Smooth muscle cell (in vitro differentiated cells): Measurements from ENCODE around the gene COL3A1. TPM values are rescaled to one million over a fixed set of nuclear protein-coding genes. Genes with fewer than 3 reads are reported as not detected.
A peak's percentile ranks its signal among the peaks of the same experiment; 100 is the strongest.

Experiments
- DNase-seq: peaks from one replicate; lab custom pipeline; 2025; ENCODE audit not compliant: unreplicated experiment; lab: John Stamatoyannopoulos, UW
- H2AFZ ChIP-seq: fragments of 200-600 bp; sonication (generic); 2 replicates; pipeline ENCODE4 v1.6.0; 2016; ENCODE audit warnings: antibody characterized with exemption, low read depth, mild to moderate bottlenecking
- H3F3A ChIP-seq: fragments of 200-600 bp; sonication (generic); 2 replicates; pipeline ENCODE4 v1.6.0; 2017; ENCODE audit warnings: antibody characterized with exemption, low read depth
- H3K27ac ChIP-seq: fragments of 200-600 bp; sonication (generic); 2 replicates; pipeline ENCODE4 v1.5.1; 2016; ENCODE audit warnings: low read depth, mild to moderate bottlenecking
- H3K27me3 ChIP-seq: fragments of 200-600 bp; sonication (generic); 2 replicates; pipeline ENCODE4 v1.6.1; 2016; ENCODE audit warnings: low read depth, mild to moderate bottlenecking
- H3K36me3 ChIP-seq: fragments of 200-600 bp; sonication (generic); 2 replicates; pipeline ENCODE4 v1.5.1; 2016; ENCODE audit warnings: low read depth
- H3K4me1 ChIP-seq: fragments of 200-600 bp; sonication (generic); 2 replicates; pipeline ENCODE4 v1.5.1; 2016; ENCODE audit warnings: low read depth
- H3K4me2 ChIP-seq: fragments of 200-600 bp; sonication (generic); 2 replicates; pipeline ENCODE4 v1.6.0; 2016; ENCODE audit warnings: mild to moderate bottlenecking
- H3K4me3 ChIP-seq: fragments of 200-600 bp; sonication (generic); 2 replicates; pipeline ENCODE4 v1.5.1; 2016; ENCODE audit warnings: mild to moderate bottlenecking
- H3K79me2 ChIP-seq: fragments of 200-600 bp; sonication (generic); 2 replicates; pipeline ENCODE4 v1.6.0; 2016; ENCODE audit warnings: low read depth, mild to moderate bottlenecking
- H3K9ac ChIP-seq: fragments of 200-600 bp; sonication (generic); 2 replicates; pipeline ENCODE4 v1.6.0; 2016; ENCODE audit warnings: low read depth
- H3K9me3 ChIP-seq: fragments of 200-600 bp; sonication (generic); replicated peaks from 2 replicates; pipeline ENCODE4 v1.5.1; 2016; ENCODE audit warnings: low read depth
- H4K20me1 ChIP-seq: fragments of 200-600 bp; sonication (generic); 2 replicates; pipeline ENCODE4 v1.6.0; 2016; ENCODE audit warnings: low read depth
- WGBS: methylation state at CpG from one replicate; pipeline ENCODE4 v1.1.7; 2016; ENCODE audit warnings: low lambda C conversion rate; 5-methylcytosine and 5-hydroxymethylcytosine counted together
- polyA plus RNA-seq: library from polyadenylated mRNA; unstranded; fragments of >200 nt; fragmentation: Nextera tagmentation; extraction: Ambion mirVana; gene quantifications from 2 replicates; pipeline ENCODE4 v1.2.1, GENCODE V29; 2016
- total RNA-seq: library from RNA; depleted of rRNA; stranded (reverse); fragments of >200 nt; gene quantifications from 2 replicates; pipeline ENCODE4 v1.2.3, GENCODE V29; 2014
- TF ChIP-seq, protein P1 (sequence below): fragments of 200-600 bp; sonication (generic); IDR thresholded peaks from 2 replicates; pipeline ENCODE4 v1.5.1; 2017; ENCODE audit warnings: borderline replicate concordance, mild to moderate bottlenecking, antibody characterized with exemption; ENCODE audit not compliant: insufficient read depth, poor library complexity, severe bottlenecking

COL3A1 gene
- total and polyA plus RNA-seq, 2 experiments from 2014 or later: 10,359 to 11,807 TPM

DNA sequence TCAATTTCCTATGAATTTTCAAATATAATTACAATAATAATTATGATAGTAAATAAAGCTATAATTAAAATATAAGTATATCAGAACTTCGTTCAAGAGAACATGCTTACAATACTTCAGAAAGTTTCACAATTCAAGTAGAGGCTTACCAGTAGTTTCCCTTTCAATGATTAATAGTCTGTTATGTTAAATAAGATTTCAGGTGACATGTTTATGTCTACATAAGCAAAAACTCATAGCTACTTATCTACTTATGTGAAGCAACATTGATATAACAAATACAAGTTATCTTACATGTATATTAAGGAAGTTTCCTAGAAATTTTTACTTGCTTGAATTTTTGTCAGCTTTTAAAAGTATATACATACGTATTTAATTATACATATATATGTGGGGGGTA, 4.5 kb upstream of the COL3A1 start:
- DNase-seq: no peak
- H3K79me2 ChIP-seq: peaks cover 70% of the 10 kb centered on the region
- TF ChIP-seq, protein P1, sequence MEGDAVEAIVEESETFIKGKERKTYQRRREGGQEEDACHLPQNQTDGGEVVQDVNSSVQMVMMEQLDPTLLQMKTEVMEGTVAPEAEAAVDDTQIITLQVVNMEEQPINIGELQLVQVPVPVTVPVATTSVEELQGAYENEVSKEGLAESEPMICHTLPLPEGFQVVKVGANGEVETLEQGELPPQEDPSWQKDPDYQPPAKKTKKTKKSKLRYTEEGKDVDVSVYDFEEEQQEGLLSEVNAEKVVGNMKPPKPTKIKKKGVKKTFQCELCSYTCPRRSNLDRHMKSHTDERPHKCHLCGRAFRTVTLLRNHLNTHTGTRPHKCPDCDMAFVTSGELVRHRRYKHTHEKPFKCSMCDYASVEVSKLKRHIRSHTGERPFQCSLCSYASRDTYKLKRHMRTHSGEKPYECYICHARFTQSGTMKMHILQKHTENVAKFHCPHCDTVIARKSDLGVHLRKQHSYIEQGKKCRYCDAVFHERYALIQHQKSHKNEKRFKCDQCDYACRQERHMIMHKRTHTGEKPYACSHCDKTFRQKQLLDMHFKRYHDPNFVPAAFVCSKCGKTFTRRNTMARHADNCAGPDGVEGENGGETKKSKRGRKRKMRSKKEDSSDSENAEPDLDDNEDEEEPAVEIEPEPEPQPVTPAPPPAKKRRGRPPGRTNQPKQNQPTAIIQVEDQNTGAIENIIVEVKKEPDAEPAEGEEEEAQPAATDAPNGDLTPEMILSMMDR: no peak
- no peaks in the 10 kb centered on the region for H3K36me3 ChIP-seq
- WGBS: 69% methylated on average over 2 of the region's 2 CpGs
- peaks cover 4% of the 10 kb centered on the region for H4K20me1 ChIP-seq
- H3K4me2 ChIP-seq: peak overlapping the region; percentile 92
- H2AFZ ChIP-seq: no peak overlapping the region
- no peaks in the 10 kb centered on the region for H3K27me3 ChIP-seq
- peak overlapping the region; percentile 34 for H3K4me3 ChIP-seq
- peaks cover 45% of the 10 kb centered on the region for H3F3A ChIP-seq
- H3K4me1 ChIP-seq: peaks cover 39% of the 10 kb centered on the region
- H3K9me3 ChIP-seq: no peaks in the 10 kb centered on the region
- peak overlapping the region; percentile 98 for H3K27ac ChIP-seq
- peak overlapping the region; percentile 62 for H3K9ac ChIP-seq

DNA sequence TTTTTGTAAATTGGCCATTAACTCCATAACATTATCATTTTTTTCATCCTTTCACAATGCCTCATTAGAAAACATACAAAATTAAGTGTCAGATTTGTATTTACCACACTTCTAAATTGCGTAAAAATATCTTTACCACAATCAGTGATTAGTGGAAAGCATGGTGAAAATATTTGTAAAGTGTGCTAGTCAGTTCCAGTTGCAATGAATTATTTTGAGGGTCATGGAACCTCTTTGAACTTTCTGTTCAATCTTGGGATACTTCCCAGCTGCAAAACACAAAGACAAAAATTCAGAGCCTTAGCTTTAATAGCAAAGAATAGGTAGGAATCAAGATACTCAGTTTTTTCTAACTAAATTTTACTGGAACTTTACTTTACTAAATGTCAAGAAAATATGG, 4.0 kb upstream of the COL3A1 start:
- no peak overlapping the region for H2AFZ ChIP-seq
- TF ChIP-seq, protein P1: no peak
- peaks cover 9% of the 10 kb centered on the region for H4K20me1 ChIP-seq
- H3K4me1 ChIP-seq: peaks cover 34% of the 10 kb centered on the region
- peaks cover 48% of the 10 kb centered on the region for H3F3A ChIP-seq
- no peaks in the 10 kb centered on the region for H3K36me3 ChIP-seq
- peak overlapping the region; percentile 62 for H3K9ac ChIP-seq
- 20% methylated on average over 1 of the region's 1 CpG for whole genome bisulfite sequencing
- H3K27ac ChIP-seq: peak overlapping the region; percentile 98
- no peaks in the 10 kb centered on the region for H3K27me3 ChIP-seq
- H3K4me2 ChIP-seq: peak overlapping the region; percentile 92
- H3K79me2 ChIP-seq: peaks cover 76% of the 10 kb centered on the region
- H3K4me3 ChIP-seq: peak overlapping the region; percentile 34
- DNase-seq: no peak
- H3K9me3 ChIP-seq: no peaks in the 10 kb centered on the region

DNA sequence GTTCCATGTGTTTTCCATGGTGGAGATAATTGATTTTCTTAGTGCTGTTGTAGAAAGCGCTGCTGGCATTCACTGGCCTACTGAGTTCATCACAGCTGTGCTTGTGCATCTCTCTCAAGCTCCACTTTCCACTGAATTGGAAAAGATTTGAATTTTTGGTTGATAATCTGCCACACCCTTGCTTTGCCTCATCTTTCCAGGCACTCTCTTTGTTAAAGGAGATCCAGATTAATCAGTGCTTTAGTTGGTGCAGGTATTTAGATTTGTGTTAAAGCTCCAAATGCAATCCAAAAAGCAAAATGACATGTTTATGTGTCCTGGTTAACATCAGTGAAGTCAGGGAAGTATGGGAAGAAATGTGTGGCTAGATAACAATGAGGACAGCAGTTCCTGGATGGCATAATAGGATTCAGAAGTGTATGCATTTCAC, 2.7 kb upstream of the COL3A1 start:
- Histone ChIP-seq H3K36me3 (no peaks in the 10 kb centered on the region), H3K27ac (peak overlapping the region; percentile 98), H3F3A (peaks cover 57% of the 10 kb centered on the region), H3K4me1 (peaks cover 26% of the 10 kb centered on the region), H3K79me2 (peaks cover 88% of the 10 kb centered on the region), H3K4me3 (peak overlapping the region; percentile 34), H3K27me3 (no peaks in the 10 kb centered on the region), H2AFZ (peak overlapping the region; percentile 60), H3K9ac (peak overlapping the region; percentile 31), H3K4me2 (peak overlapping the region; percentile 92), H3K9me3 (no peaks in the 10 kb centered on the region), H4K20me1 (peaks cover 22% of the 10 kb centered on the region)
- TF ChIP-seq, protein P1: no peak
- WGBS: 64% methylated on average over 1 of the region's 1 CpG
- no peak for DNase-seq

DNA sequence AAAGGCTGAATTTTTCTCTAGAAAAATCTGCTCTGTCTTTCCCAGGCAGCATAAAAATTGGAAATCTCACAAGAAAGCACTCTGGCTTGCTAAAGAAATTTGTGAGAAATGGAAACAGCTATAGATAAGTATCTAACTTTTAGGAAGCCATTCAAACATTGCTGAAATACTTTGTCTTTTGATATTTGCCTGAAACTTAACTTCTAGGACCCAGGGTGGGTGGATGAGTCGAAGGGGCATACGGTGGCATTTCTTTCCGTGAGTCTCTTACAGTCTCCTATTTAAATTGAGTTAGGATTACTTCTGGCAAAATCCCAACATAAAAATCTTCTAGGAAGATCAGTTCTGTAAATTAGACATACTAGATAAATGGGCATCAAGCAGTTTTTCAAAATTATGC, 532 bp upstream of the COL3A1 start:
- Histone ChIP-seq H3K36me3 (no peaks in the 10 kb centered on the region), H3K4me2 (peak overlapping the region; percentile 92), H3K27ac (peak overlapping the region; percentile 98), H3K27me3 (no peaks in the 10 kb centered on the region), H4K20me1 (peaks cover 31% of the 10 kb centered on the region), H3K4me3 (peak overlapping the region; percentile 91), H3K4me1 (peaks cover 19% of the 10 kb centered on the region), H3K9ac (peak overlapping the region; percentile 93), H2AFZ (peak overlapping the region; percentile 31), H3K9me3 (no peaks in the 10 kb centered on the region), H3F3A (peaks cover 74% of the 10 kb centered on the region), H3K79me2 (peaks cover 92% of the 10 kb centered on the region)
- DNase-seq: no peak
- WGBS: 0% methylated on average over 3 of the region's 3 CpGs
- TF ChIP-seq, protein P1: no peak
